ENCODE results near the gene MLN. TPM values are rescaled to one million over a fixed set of nuclear protein-coding genes. Genes with fewer than 3 reads are reported as not detected.

MLN gene
- total RNA-seq, 4 donors from 2014 or later = not detected

DNA sequence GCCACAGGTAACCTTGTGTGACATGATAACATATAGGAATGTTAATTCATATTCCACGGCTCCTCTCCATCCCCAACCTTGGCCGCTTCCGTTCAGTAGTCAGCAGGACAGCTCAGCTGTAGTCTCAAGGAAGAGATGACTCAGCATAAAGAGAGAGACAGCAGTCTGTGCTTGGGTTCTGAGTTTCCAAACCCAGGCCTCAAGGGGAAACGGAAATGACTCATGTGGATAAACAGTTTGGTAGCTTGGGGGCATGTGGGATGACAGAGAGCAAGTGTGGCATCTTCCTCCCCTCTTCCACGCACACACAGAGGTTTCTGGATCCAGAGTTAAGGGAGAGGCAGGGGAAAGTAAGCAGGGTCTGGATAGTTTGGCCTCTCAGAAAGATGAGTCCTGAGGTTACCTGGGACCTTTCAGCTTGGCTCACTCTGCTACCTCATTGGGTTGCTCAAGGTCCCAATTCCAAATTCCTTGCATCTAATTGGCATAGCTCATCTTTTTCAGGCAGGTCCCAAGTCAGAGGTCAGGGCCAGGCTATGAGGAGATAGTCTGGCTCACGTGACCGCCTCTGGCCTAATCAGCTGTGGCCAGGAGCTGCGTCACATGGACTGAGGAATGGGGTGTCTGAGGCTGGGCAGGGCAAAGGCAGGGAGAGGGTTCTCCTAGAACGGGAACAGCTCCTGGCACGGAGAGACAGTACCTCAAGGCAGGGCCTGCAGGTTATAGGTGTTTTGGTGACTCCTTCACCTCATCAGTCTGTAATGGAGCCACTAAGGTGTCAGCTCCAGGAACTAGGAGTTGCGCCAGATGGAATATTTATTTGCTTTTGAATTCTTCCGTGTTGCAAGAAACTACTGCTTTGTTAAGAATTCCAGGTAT lies 36.5 kb upstream of the MLN start:
- no peak overlapping the region for H3K4me3 ChIP-seq (replicated peaks in 1 of 3)
- 77 to 84% methylated on average over 9 to 12 of the region's 12 CpGs for WGBS, 2 donors
- no peaks in the 10 kb centered on the region for H3K36me3 ChIP-seq
- H3K4me1 ChIP-seq = peaks cover 0 to 11% of the 10 kb centered on the region in 2 donors
- intact Hi-C loops (cut with DNase I) = no loop called here
- H3K9me3 ChIP-seq = no peaks in the 10 kb centered on the region
- H3K27me3 ChIP-seq = no peaks in the 10 kb centered on the region
- peak in 1 of 2 donors; percentile 8 for DNase-seq
- H3K27ac ChIP-seq = no peak overlapping the region
- TF ChIP-seq CTCF (IDR thresholded peaks at IDR 0.05) = no peak
- TF ChIP-seq POLR2A (IDR thresholded peaks at IDR 0.05) = no peak

DNA sequence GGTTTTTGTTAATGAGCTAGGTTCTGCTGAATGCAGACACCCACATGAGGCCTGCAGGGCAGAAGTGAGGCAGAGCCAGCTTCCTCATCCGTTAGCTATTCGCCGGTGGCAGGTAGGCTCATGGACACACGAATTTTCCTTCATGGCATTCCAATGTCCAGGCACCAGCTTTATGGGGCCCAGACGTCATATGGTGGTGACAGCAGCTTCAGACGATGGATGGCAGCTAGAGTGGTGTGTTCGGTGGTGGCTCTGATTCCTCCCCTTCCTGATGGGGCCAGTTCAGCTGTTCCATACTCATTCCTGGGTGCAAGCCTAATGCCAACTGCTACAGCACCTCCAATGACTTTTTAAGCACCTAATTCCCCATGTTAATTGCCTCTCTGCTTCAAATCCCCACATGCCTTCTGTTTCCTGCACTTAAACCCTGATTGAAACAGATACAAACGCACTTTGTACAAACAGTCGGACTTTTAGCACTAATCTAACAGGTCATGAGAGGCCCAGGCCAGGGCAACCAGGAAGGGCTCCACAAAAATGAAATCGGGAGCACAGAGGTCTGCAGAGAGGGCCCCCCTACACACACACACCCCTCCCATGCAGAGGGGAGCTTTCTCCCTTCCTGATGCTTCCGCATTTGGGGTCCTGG lies 35.7 kb upstream of the MLN start:
- Histone ChIP-seq H3K4me3 (replicated peaks in 1 of 3) (no peak overlapping the region), H3K27me3 (no peaks in the 10 kb centered on the region), H3K36me3 (no peaks in the 10 kb centered on the region), H3K4me1 (peaks cover 0 to 11% of the 10 kb centered on the region in 2 donors), H3K27ac (no peak overlapping the region), H3K9me3 (no peaks in the 10 kb centered on the region)
- intact Hi-C loops (cut with DNase I) = no loop called here
- DNase-seq = no peak
- 76% methylated on average over 11 of the region's 11 CpGs for WGBS, 2 donors
- TF ChIP-seq POLR2A (IDR thresholded peaks at IDR 0.05) (no peak), CTCF (IDR thresholded peaks at IDR 0.05) (no peak)

DNA sequence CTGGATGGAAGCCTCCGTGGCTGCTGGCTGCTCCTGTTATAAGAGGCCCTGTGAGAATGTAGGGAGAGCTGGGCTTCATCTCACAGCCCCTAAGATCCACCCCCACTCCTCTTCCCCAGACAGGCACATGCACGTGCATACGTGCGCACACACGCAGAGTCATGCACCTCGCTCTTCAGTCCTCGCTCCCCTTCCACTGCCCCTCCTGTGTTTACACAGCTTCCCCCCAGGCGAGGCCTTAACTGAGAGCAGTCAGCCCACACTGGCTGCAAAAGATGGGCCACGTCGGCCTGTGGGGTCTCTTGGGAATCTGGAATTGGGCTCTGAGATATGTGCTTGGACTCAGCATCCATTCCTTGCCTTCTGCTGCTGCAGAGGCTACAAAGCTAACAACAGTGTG lies 35.2 kb upstream of the MLN start:
- no peaks in the 10 kb centered on the region for H3K36me3 ChIP-seq
- TF ChIP-seq CTCF (IDR thresholded peaks at IDR 0.05) (no peak), POLR2A (IDR thresholded peaks at IDR 0.05) (no peak)
- no peak for DNase-seq
- intact Hi-C loops (cut with DNase I) = no loop called here
- no peak overlapping the region for H3K4me3 ChIP-seq (replicated peaks in 1 of 3)
- 76 to 77% methylated on average over 10 of the region's 10 CpGs for WGBS, 2 donors
- no peaks in the 10 kb centered on the region for H3K9me3 ChIP-seq
- no peaks in the 10 kb centered on the region for H3K27me3 ChIP-seq
- peaks cover 0 to 11% of the 10 kb centered on the region in 2 donors for H3K4me1 ChIP-seq
- no peak overlapping the region for H3K27ac ChIP-seq

- no peak for TF ChIP-seq POLR2A (IDR thresholded peaks at IDR 0.05)
- no peak for TF ChIP-seq CTCF (IDR thresholded peaks at IDR 0.05)
- intact Hi-C loops (cut with DNase I) = no loop called here
- Histone ChIP-seq H3K36me3 (no peaks in the 10 kb centered on the region), H3K4me1 (peaks cover 0 to 11% of the 10 kb centered on the region in 2 donors), H3K4me3 (replicated peaks in 1 of 3) (no peak overlapping the region), H3K27me3 (no peaks in the 10 kb centered on the region), H3K27ac (no peak overlapping the region), H3K9me3 (no peaks in the 10 kb centered on the region)
- DNase-seq = no peak
- 60% methylated on average over 11 to 12 of the region's 12 CpGs for WGBS, 2 donors
Observed at GRCh38 chr6:33837971-33838665, 34.3 kb upstream of the MLN start.

Measured in thyroid gland (tissue), 4 donors.